PC-9 (cell line): ENCODE data around the gene ME2.

Experiments used
- EZH2 ChIP-seq: fragments of 200-600 bp; sonication (generic); IDR thresholded peaks from 2 replicates; pipeline ENCODE4 v1.8.0; 2017; ENCODE audit warnings: antibody characterized with exemption, low read depth
- TF ChIP-seq, protein P1 (sequence below): fragments of 200-600 bp; sonication (generic); conservative IDR thresholded peaks from 2 replicates; pipeline ENCODE4 v1.6.1; 2017; ENCODE audit warnings: mixed run types, antibody characterized with exemption, mild to moderate bottlenecking, moderate library complexity

DNA sequence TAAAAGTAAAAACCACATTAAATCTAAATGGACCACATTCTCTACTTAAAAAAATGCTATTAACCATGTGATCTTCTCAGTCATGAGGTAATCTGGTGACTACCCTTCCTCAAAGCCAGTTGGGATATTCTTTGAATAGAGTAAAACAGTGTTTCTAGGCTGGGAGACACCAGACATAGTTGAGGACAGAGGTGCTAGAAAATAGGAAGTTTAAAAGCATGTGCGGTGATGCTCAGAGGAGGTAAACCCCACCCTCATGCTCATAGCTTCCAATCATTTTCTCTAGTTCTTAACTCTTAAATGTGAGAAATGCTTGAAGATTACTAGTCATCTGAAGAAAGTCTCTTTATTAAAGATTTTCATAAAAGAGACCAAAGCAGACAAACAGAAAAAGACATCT is 58.3 kb downstream of the ME2 start:
- TF ChIP-seq, protein P1, sequence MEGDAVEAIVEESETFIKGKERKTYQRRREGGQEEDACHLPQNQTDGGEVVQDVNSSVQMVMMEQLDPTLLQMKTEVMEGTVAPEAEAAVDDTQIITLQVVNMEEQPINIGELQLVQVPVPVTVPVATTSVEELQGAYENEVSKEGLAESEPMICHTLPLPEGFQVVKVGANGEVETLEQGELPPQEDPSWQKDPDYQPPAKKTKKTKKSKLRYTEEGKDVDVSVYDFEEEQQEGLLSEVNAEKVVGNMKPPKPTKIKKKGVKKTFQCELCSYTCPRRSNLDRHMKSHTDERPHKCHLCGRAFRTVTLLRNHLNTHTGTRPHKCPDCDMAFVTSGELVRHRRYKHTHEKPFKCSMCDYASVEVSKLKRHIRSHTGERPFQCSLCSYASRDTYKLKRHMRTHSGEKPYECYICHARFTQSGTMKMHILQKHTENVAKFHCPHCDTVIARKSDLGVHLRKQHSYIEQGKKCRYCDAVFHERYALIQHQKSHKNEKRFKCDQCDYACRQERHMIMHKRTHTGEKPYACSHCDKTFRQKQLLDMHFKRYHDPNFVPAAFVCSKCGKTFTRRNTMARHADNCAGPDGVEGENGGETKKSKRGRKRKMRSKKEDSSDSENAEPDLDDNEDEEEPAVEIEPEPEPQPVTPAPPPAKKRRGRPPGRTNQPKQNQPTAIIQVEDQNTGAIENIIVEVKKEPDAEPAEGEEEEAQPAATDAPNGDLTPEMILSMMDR: no peak
- TF ChIP-seq EZH2: no peak
